Measurements from ENCODE around the gene ARL5C. TPM values are rescaled to one million over a fixed set of nuclear protein-coding genes. Genes with fewer than 3 reads are reported as not detected.
"Not testable (repeated sequence)": the region's sequence is repeated elsewhere in the genome, so short reads cannot be mapped to it uniquely, and the experiment has no call there.

Gene ARL5C
- total RNA-seq, 1 donor from 2014 or later = not detected

GRCh38 chr17:39143552-39144093, 22.3 kb downstream of the ARL5C start:
- no peak for DNase-seq (ENCODE audit: extremely low read depth, low read depth, low spot score)

DNA sequence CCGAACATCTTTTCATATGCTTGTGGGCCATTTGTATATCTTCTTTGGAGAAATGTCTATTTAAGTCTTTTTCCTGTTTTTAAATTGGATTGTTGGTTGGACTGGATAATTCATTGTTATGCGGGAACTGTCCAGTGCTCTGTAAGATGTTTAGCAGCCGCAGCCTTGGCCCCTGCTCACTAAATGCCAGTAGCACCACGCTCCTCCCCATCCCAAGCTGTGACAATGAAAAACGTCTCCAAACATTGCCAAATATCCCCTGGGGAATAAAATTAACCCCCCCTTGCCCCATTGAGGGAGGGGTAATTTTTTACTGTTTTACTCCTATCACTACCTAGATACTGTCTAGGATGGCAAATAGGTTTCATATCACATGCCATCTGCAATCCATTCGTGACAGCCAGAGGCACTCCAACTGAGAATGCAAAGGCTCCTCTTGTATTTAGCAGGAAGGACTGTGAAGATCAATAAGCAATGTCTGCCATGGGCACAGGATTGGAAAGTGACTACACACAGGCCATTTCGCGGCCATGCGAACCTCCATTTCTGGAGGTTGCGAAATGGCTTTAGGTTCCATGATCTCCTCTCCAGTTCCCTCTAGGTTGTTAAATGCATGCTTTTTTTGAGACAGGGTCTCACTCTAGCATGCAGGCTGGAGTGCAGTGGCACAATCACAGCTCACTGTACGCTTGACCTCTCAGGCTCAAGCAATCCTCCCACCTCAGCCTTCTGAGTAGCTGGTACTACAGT, 23.9 kb downstream of the ARL5C start:
- DNase-seq (ENCODE audit: extremely low read depth, low read depth, low spot score) = no peak

DNA sequence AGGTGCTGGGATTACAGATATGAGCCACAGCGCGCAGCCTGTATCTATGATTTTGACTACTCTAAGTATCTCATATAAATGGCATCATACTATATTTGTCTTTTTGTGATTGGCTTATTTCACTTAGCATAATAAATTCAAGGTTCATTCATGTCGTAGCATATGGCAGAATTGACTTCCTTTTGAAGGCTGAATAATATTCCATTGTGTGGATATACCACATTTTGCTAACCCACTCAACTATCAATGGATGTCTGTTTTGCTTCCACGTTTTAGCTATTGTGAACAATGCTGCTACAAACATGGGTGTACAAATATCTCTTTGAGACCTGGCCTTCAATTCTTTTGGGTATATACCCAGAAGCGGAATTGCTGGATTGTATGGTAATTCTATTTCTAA, 24.7 kb downstream of the ARL5C start:
- DNase-seq (ENCODE audit: extremely low read depth, low read depth, low spot score) = no peak

- DNase-seq (ENCODE audit: extremely low read depth, low read depth, low spot score) = no peak
Observed at GRCh38 chr17:39139561-39139960, 26.4 kb downstream of the ARL5C start.

DNA sequence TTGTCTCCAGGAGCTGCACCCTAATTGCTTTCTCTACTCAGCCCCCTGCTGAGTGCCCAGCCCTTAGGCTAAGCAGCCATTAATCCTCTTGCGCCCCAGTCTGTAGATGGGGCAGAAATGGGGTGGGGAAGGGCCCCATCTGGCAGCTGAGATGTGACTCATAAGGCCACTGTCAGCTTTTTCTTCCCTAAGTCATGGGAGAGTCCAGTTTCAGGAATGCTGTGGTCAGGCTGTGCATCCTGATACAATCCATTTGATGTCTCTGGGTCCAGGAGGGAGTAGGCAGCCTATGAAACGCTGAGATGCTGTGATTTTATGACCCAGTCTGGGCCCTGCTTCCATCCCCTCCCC, 26.8 kb downstream of the ARL5C start:
- DNase-seq (ENCODE audit: extremely low read depth, low read depth, low spot score) = no peak

DNA sequence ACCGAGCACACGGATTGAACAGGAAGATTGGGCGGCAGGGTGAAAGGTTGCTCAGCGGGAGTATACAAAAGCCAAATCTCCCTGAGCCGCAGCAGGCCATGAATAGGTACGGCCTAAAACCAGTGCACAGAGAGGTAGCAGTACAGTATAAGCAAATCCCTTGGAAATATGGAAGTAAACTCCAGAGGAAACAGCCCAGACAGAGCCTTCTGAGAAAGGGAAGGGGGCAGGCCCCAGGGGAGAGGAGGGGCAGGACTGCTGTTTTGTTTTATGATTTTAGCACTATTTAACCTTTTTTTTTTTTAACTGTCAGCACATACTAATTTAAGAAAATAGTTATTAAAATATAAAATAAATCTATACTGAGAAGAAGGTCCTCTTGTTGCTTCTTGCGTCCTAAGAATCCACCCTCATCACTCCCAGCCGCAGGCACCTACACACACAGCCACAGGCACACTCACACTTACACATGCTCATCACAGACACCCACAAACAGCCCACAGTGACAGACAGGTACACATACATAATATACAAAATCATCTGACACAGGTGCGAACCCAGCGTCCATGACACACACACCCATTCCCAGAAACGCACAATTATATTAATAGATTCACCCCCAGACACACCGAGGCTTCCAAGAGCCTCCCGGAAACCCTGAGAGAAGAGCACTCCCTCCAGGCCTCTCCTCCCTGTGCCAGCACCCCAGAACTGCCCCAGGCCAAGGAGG, 27.4 kb downstream of the ARL5C start:
- DNase-seq (ENCODE audit: extremely low read depth, low read depth, low spot score) = no peak

GRCh38 chr17:39134878-39135277, 31.1 kb downstream of the ARL5C start:
- no peak for DNase-seq (ENCODE audit: extremely low read depth, low read depth, low spot score)

DNA sequence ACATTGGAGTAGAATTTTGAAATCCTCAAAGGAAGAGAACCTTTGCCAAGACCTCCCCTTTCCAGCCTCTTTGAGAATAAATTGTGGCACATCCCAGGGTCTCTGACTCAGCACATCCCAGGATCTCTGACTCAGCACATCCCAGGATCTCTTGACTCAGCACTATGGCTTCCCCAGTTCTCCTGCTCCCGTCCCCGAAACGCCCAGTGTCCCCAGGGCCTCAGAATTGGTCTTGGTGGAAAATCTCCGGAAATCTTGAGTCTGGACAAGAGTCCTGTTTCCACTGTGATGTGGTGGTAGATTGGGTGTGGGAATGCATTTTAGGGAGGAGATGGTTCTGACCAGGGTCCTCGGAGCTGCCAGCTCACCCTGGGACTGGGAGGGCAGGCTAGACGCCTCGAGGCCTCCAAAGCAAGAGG, 33.8 kb downstream of the ARL5C start:
- no peak for DNase-seq (ENCODE audit: extremely low read depth, low read depth, low spot score)

DNA sequence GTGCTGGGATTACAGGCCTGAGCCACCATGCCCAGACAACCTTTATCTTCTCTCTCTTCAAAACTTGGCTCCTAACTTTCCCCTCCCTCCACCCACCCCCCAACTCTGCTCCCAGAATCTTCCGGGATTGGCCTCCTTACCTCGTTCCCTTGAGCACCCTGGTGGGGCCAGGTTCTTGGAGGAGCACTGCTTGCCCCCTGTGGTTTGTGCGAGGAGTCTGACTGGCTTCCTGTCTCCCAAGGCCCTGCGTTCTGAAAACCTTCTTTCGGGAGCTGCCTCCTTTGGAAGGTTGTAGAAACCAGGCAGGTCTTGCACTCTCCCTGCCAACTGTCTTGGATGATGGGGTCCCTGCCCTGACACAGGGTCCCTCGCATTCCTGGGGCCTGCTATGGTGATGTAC, 34.3 kb downstream of the ARL5C start:
- no peak for DNase-seq (ENCODE audit: extremely low read depth, low read depth, low spot score)

- DNase-seq (ENCODE audit: extremely low read depth, low read depth, low spot score) = no peak
Observed at GRCh38 chr17:39130205-39130604, 35.8 kb downstream of the ARL5C start.

DNA sequence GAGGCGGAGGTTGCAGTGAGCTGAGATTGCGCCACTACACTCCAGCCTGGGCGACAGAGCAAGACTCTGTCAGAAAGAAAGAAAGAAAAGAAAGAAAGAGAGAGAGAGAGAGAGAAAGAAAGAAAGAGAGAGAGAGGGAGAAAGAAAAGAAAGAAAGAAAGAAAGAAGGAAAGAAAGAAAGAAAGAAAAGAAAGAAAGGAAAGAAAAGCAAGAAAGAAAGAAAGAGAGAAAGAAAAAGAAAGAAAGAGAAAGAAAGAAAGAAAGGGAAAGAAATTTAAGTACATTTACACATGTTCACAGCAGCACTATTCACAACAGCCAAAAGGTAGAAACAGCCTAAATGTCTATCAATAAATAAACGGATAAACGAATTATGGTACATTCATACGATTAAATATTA, 36.4 kb downstream of the ARL5C start:
- not testable (repeated sequence) for DNase-seq (ENCODE audit: extremely low read depth, low read depth, low spot score)

GRCh38 chr17:39126436-39126835, 39.5 kb downstream of the ARL5C start:
- DNase-seq (ENCODE audit: extremely low read depth, low read depth, low spot score) = no peak

DNA sequence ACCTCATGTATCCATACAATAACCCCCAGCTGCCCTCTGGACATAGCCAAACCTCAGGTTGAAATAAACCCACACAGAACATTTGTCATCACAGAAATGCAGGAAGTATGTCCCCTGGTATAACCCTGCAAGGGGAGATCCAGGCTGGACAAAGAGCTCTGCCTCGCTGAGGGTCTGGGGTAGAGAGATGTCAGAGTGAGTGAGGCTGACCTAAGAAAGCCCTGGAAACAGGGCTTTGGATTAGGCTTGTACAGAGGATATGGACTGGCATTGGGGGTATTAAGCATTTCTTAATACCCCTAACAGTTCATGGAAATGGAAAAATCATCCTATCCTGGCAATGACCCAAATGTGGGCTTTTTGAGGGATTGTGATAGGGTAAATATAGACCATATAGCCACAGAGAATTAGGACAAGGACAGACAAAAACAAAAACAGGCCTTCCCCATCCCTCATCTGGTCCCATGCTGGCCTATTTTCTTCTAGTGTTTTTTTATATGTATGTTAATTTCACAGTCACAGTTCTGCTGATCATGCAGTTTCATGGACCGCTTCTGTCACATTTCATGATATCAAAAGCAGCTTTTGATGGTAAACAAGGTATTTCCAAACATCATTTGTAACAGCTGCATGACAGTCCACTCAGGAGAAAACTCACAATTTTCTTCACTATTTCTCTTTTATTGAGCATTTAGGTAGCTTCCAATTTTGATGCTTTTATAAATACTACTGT, 40.7 kb downstream of the ARL5C start:
- no peak for DNase-seq (ENCODE audit: extremely low read depth, low read depth, low spot score)

DNA sequence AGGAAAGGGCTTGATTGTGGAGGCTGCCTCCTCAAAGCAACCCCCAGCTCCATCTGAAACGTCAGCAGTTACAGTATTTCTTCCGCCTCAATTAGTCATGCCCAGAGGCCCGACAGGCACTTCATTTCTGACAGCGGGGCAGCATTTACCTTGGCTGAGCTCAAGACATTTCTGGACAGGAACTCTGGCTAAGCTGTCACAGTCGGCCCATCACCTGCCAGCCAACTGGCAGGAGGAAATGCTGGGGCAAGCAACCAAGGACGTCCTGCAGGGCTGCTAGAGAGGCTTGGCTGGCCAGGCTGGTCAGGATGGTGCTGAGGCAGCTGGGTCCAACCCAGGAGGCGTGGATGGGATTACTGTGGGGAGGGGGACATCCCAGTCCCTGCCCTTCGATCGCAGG, 42.3 kb downstream of the ARL5C start:
- no peak for DNase-seq (ENCODE audit: extremely low read depth, low read depth, low spot score)

GRCh38 chr17:39122991-39123390, 43.0 kb downstream of the ARL5C start:
- no peak for DNase-seq (ENCODE audit: extremely low read depth, low read depth, low spot score)

- not testable (repeated sequence) for DNase-seq (ENCODE audit: extremely low read depth, low read depth, low spot score)
Observed at GRCh38 chr17:39121919-39122318, 44.0 kb downstream of the ARL5C start.

DNA sequence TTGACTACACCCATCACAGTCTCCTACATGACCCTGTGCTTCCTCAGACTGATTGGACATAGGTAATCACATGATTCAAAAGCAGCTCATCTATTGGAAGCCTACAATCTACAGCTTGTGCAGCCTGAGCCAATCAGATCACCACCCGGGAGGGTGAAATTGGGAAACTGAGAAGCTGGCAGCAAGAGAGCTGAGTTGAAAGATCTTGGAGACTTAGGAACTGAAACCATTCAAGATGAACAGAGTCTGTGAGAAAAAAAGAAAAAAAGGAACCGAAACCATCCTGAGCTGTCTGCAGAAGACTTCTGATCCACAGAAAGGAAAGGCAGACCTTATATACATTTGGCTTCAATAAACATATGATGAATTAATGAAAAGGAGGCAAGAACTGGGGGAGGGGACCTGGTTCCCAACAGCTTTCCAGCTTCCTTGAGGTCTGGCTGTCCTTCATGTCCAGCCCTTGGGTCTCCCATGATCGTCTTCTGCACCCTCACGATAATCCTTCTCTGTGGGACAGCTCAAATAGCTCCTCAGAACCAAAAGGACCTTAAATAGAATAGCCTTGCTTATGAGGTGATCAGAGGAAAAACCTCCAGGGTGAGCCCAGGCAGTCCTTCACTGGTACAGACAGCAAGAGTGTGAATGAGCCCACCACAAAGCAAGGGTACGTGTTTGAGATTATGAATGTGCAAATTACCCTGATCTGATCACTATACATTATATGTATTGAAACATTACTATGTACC, 47.1 kb downstream of the ARL5C start:
- no peak for DNase-seq (ENCODE audit: extremely low read depth, low read depth, low spot score)

DNA sequence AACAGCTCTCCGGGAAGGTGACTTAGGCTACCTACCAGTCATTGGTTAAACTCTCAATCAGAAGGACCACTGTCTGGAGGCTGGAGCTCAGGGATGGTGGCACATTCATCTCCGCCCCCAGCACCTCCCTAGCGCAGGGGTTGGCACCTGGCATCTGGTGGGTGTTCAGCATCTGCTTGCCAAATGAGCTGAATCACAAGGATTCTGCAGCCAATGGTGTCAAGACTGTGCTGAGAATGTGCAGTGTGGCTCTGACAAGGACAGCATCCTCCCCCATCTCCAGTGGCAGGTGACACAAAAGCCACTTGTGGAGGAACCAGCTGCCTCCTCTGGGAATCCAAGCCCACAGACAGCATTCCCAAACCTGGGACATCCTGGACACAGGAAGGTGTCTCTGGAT, 49.7 kb downstream of the ARL5C start:
- DNase-seq (ENCODE audit: extremely low read depth, low read depth, low spot score) = no peak

DNA sequence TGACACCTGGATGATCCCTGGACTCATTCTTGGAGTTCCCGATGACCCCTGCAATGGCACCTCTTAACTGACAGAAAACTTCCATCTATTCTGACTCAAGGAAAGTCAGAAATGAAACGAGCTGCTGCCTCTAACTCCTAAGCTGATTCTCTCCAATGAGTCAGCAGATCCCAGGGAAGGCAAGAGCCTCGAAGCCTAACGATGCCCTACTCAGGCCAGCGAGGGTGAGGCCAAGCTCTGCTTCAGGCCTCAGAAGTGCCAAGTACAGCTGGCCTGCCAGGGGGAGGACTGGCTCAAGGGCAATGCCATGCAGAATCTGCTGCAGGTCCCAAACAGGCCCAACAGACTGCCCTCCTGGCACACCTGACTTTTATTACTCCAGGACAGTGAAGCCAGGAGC, 50.8 kb downstream of the ARL5C start:
- DNase-seq (ENCODE audit: extremely low read depth, low read depth, low spot score) = no peak

DNA sequence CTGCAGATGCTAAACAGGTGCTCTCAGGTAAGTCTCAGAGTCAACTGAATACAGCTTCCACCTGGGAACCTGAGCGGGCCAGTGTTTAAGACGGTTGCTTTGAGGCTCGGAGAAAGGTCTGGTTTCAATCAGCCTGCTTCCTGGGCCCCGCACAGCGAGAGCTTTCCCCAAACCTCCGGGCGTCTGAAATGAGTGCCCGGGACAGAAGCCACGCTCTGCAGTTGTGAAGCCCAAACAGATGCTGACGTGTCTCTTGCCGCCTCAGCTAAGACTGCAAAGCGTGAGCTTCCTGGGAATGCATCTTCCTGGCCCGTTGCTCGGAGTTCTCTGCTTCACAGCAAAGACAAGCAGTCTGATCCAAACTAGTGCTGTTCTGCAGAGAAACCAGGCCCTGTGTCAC, 51.2 kb downstream of the ARL5C start:
- DNase-seq (ENCODE audit: extremely low read depth, low read depth, low spot score) = no peak

DNA sequence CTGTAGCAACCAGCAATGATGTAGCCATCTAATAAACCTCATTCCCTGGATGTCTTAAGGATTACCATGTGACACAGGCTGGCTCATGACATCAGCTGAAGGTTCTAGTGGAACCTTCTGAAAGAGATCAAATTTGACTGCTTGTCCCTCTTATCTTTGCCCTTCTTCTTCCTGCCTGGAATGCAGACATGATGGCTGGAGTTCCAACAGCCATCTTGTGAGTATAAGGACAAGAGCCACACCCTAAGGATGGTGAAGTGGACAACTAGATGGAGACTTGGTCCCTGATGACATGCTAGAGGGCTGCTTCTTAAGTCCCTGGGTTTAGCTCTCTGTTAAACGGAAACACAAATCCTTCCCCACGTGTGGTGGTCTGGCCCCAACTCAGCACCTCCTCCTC, 52.1 kb downstream of the ARL5C start:
- no peak for DNase-seq (ENCODE audit: extremely low read depth, low read depth, low spot score)

All from glomerular endothelial cell (primary cell).